Stomach (tissue), 4 donors: ENCODE results near the gene ARID1B.

Experiments
- POLR2A ChIP-seq, 4 donors: fragments of 450-650 bp; IDR thresholded peaks; one replicate each; pipeline ENCODE4 v1.6.1; 2016; ENCODE audit warnings: antibody characterized with exemption in 4 of 4, control low read depth in 2 of 4, mild to moderate bottlenecking in 1 of 4, moderate library complexity in 1 of 4
- TF ChIP-seq, protein P1 (sequence below), 7 experiments: fragments of 450-650 bp in 4 of 7; fragments of 200-600 bp in 3 of 7; sonication (generic) in 3 of 7; IDR thresholded peaks; one replicate each; pipeline ENCODE4 v1.5.1; 2016 to 2019; ENCODE audit warnings: antibody characterized with exemption in 7 of 7, control low read depth in 2 of 7, mild to moderate bottlenecking in 1 of 7

DNA sequence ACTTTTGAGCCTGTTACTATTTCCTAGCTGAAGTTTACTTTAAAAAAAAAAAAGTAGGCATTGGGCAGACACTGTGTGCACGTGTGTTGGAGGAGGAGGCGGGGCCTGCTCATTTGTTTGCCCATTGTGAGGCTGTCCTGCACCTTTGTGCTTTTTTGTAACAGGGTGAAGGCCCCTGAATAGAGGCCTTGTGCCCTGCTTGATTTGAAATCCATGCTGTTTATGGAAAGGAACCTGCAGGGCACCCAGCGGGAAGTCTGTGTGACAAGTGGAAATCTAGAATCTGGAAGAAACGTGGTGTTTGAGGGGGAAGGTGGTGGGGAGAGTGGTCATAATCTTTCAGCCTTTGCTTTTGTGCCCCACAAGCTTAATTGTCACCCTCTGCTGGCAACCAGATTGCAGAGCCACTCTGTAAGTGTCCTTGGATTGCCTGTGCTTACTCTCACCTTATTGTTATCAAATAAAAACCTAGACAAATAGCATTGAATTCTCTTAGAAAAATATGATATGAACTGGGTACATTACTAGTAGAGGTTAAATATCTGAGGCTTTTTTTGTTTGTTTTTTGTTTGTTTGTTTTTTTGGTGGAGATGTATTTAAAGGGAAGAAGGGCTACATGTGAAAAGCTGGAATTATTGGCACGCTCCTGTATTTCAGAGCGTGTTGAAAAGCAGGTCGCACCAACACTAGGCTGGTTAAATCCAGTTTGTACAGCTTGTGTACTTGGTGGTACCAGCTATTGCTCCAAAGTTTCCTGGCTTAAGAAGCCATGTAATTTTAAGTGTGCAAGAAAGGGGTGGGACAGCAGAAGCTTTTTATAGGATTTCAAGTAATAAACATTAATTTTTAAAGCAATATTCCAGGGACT, 156.3 kb downstream of the ARID1B start:
- TF ChIP-seq, protein P1, sequence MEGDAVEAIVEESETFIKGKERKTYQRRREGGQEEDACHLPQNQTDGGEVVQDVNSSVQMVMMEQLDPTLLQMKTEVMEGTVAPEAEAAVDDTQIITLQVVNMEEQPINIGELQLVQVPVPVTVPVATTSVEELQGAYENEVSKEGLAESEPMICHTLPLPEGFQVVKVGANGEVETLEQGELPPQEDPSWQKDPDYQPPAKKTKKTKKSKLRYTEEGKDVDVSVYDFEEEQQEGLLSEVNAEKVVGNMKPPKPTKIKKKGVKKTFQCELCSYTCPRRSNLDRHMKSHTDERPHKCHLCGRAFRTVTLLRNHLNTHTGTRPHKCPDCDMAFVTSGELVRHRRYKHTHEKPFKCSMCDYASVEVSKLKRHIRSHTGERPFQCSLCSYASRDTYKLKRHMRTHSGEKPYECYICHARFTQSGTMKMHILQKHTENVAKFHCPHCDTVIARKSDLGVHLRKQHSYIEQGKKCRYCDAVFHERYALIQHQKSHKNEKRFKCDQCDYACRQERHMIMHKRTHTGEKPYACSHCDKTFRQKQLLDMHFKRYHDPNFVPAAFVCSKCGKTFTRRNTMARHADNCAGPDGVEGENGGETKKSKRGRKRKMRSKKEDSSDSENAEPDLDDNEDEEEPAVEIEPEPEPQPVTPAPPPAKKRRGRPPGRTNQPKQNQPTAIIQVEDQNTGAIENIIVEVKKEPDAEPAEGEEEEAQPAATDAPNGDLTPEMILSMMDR (IDR thresholded peaks at IDR 0.05), result no peak
- TF ChIP-seq POLR2A (IDR thresholded peaks at IDR 0.05), result no peak
